HG02885 (cell line): ENCODE measurements around the gene KHSRP.

ENCODE experiments used
- ATAC-seq: cut with Tn5 transposase; IDR thresholded peaks from one replicate; pipeline ENCODE4 v1.9.1; 2021; ENCODE audit warnings: mild to moderate bottlenecking; ENCODE audit not compliant: unreplicated experiment, poor library complexity

Gene KHSRP

DNA sequence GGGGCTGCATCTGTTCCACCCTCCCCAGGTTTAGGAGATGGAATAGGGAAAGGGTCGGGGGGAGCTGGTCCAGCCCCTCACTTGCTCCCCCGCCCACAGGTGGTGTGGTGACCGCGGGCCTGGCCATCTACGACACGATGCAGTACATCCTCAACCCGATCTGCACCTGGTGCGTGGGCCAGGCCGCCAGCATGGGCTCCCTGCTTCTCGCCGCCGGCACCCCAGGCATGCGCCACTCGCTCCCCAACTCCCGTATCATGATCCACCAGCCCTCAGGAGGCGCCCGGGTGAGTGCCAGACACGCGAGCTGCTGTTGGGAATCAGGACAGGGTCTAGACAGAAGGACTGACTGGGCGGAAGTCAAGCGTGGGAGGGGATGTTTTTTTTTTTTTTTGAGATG, 60.3 kb downstream of the KHSRP start:
- no peak for ATAC-seq
